GM12864 (cell line): ENCODE data around the gene DEPP1.

ENCODE experiments used
- DNase-seq: peaks from one replicate; pipeline ENCODE4 v3.0.0-alpha.2; 2011; ENCODE audit warnings: low read depth
- H3K4me3 ChIP-seq: 2 replicates; pipeline ENCODE4 v1.5.1; 2011; ENCODE audit warnings: mild to moderate bottlenecking, low read depth, low read length, control low read depth
- CTCF ChIP-seq: IDR thresholded peaks from 2 replicates; pipeline ENCODE4 v1.5.1; 2011; ENCODE audit warnings: low read depth, mild to moderate bottlenecking, moderate library complexity, low read length, control low read depth, inconsistent platforms; ENCODE audit errors: missing control alignments

Gene DEPP1

DNA sequence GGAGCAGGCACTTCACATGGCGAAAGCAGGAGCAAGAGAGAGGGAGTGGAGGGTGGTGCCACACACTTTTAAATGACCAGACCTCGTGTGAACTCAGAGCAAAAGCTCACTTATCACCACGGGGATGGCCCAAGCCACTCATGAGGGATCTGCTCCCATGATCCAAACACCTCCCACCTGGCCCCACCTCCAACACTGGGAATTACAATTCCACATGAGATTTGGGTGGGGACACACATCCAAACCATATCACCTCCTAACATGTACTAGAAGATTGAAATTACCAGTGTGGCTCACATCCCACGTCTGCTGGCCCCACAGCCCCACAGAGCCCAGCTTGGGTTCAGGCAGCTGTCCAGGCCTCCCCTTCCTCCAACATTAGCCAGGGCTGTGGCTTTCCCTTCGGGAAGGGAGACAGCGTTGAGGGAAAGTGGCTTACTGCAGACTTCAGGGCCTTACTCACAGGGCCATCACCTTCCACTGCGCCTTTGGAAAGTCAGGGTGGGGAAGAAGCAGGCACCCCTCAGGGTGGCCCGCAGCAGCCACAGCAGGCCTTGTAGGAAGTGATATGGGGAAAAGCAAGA is 7.7 kb downstream of the DEPP1 start:
- H3K4me3 ChIP-seq, result no peak overlapping the region
- DNase-seq, result no peak
- no peak for TF ChIP-seq CTCF

GRCh38 chr10:44969854-44970253 is 8.8 kb downstream of the DEPP1 start:
- H3K4me3 ChIP-seq, result no peak overlapping the region
- TF ChIP-seq CTCF, result no peak
- no peak for DNase-seq

GRCh38 chr10:44968500-44969400 is 9.9 kb downstream of the DEPP1 start:
- no peak for TF ChIP-seq CTCF
- no peak overlapping the region for H3K4me3 ChIP-seq
- no peak for DNase-seq

DNA sequence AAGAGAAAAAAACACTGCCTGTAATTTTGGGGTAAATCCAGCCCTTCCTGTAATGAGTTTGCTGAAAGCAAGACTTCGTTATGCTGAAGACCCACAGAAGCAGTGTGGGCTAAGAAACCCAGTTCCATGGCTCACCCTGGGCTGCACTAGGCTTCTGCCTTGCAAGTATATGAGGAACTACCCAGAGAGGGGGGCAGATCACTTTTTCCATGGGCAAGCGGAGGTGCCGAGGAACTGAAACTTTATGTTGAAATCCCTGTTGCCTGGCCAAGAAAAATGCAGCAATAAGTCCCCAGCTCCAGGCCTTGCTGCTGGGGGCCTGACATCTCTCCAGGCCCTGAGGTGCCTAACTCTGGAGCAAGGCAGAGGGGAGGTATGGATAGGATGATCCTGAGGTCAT is 10.5 kb downstream of the DEPP1 start:
- no peak for TF ChIP-seq CTCF
- H3K4me3 ChIP-seq, result no peak overlapping the region
- no peak for DNase-seq

GRCh38 chr10:44967616-44968015 is 11.0 kb downstream of the DEPP1 start:
- H3K4me3 ChIP-seq, result no peak overlapping the region
- no peak for TF ChIP-seq CTCF
- no peak for DNase-seq

GRCh38 chr10:44966816-44967509 is 11.6 kb downstream of the DEPP1 start:
- DNase-seq, result no peak
- no peak overlapping the region for H3K4me3 ChIP-seq
- TF ChIP-seq CTCF, result peak; percentile 7
